Tibial nerve (tissue), 4 donors: Measurements from ENCODE around the gene FMN1. TPM values are rescaled to one million over a fixed set of nuclear protein-coding genes. Genes with fewer than 3 reads are reported as not detected.
"Not testable (repeated sequence)": the region's sequence is repeated elsewhere in the genome, so short reads cannot be mapped to it uniquely, and the experiment has no call there.

Experiments
- DNase-seq, 2 donors: peaks; one replicate each; pipeline ENCODE4 v3.0.0-alpha.2; 2019; ENCODE audit warnings: low spot score in 2 of 2
- H3K27ac ChIP-seq, 4 donors: fragments of 200-600 bp; sonication (generic) in 3 of 4; one replicate each; pipeline ENCODE4 v1.5.1; 2017 to 2019; ENCODE audit warnings: mild to moderate bottlenecking in 1 of 4
- H3K27me3 ChIP-seq, 2 donors: fragments of 200-600 bp; sonication (generic) in 1 of 2; one replicate each; pipeline versions ENCODE4 v1.5.1 to v1.6.0; 2017 to 2019
- H3K36me3 ChIP-seq, 3 donors: fragments of 200-600 bp; sonication (generic); one replicate each; pipeline ENCODE4 v1.5.1; 2018 to 2019
- H3K4me1 ChIP-seq, 4 donors: fragments of 200-600 bp; sonication (generic) in 3 of 4; one replicate each; pipeline ENCODE4 v1.5.1; 2017 to 2019
- H3K4me3 ChIP-seq, 4 donors: fragments of 200-600 bp; sonication (generic) in 3 of 4; one replicate each; pipeline ENCODE4 v1.5.1; 2017 to 2019; ENCODE audit warnings: mild to moderate bottlenecking in 1 of 4, moderate library complexity in 1 of 4
- H3K9me3 ChIP-seq, 4 donors: fragments of 200-600 bp; sonication (generic) in 3 of 4; one replicate each; pipeline ENCODE4 v1.5.1; 2017 to 2019
- CTCF ChIP-seq, 5 experiments: fragments of 200-600 bp in 3 of 5; fragments of 450-650 bp in 2 of 5; sonication (generic) in 3 of 5; IDR thresholded peaks; one replicate each; pipeline ENCODE4 v1.5.1; 2016 to 2019; ENCODE audit warnings: antibody characterized with exemption in 5 of 5, mild to moderate bottlenecking in 3 of 5, moderate library complexity in 2 of 5
- EP300 ChIP-seq, 2 donors: sonication (generic); formaldehyde crosslinking; IDR thresholded peaks; one replicate each; pipeline ENCODE4 v1.6.1; 2017; ENCODE audit warnings: antibody characterized with exemption in 2 of 2, mild to moderate bottlenecking in 1 of 2
- POLR2A ChIP-seq, 2 donors: fragments of 450-650 bp; IDR thresholded peaks; one replicate each; pipeline ENCODE4 v1.6.1; 2017; ENCODE audit warnings: antibody characterized with exemption in 2 of 2, mild to moderate bottlenecking in 2 of 2, moderate library complexity in 2 of 2
- WGBS, 2 donors: methylation state at CpG; one replicate each; pipeline ENCODE4 v1.1.5; 2018; 5-methylcytosine and 5-hydroxymethylcytosine counted together
- total RNA-seq, 4 donors: library from RNA; depleted of rRNA; stranded (reverse); fragments of >200 nt; gene quantifications; one replicate each; pipeline ENCODE4 v1.1.0, GENCODE V29; 2016

Gene FMN1
- total RNA-seq, 4 donors from 2014 or later: 15.1 to 62.1 (median 20.7) TPM

- H3K4me3 ChIP-seq: no peak overlapping the region
- no peaks in the 10 kb centered on the region for H3K4me1 ChIP-seq
- H3K27me3 ChIP-seq: no peaks in the 10 kb centered on the region
- no peaks in the 10 kb centered on the region for H3K36me3 ChIP-seq
- TF ChIP-seq POLR2A (IDR thresholded peaks at IDR 0.05): no peak
- TF ChIP-seq CTCF (IDR thresholded peaks at IDR 0.05): no peak
- no peak for TF ChIP-seq EP300 (IDR thresholded peaks at IDR 0.05)
- no peak overlapping the region for H3K27ac ChIP-seq
- H3K9me3 ChIP-seq: no peaks in the 10 kb centered on the region
- 52 to 54% methylated on average over 12 of the region's 12 CpGs for WGBS, 2 donors
- DNase-seq: no peak
Measured at GRCh38 chr15:32952901-32953532, 241.5 kb downstream of the FMN1 start.

GRCh38 chr15:32951736-32952464 is 242.6 kb downstream of the FMN1 start:
- WGBS, 2 donors: 56% methylated on average over 4 of the region's 4 CpGs
- Histone ChIP-seq H3K4me3 (no peak overlapping the region), H3K27me3 (no peaks in the 10 kb centered on the region), H3K9me3 (no peaks in the 10 kb centered on the region), H3K4me1 (no peaks in the 10 kb centered on the region), H3K36me3 (no peaks in the 10 kb centered on the region), H3K27ac (no peak overlapping the region)
- TF ChIP-seq POLR2A (IDR thresholded peaks at IDR 0.05) (no peak), EP300 (IDR thresholded peaks at IDR 0.05) (no peak), CTCF (IDR thresholded peaks at IDR 0.05) (no peak)
- no peak for DNase-seq

GRCh38 chr15:32950051-32950450 is 244.5 kb downstream of the FMN1 start:
- not testable (repeated sequence) for H3K4me1 ChIP-seq, H3K9me3 ChIP-seq, H3K36me3 ChIP-seq, DNase-seq, H3K27me3 ChIP-seq, H3K27ac ChIP-seq, H3K4me3 ChIP-seq

GRCh38 chr15:32946210-32946609 is 248.3 kb downstream of the FMN1 start:
- no peaks in the 10 kb centered on the region for H3K9me3 ChIP-seq
- H3K27ac ChIP-seq: no peak overlapping the region
- H3K4me1 ChIP-seq: no peaks in the 10 kb centered on the region
- no peak overlapping the region for H3K4me3 ChIP-seq
- DNase-seq: no peak
- H3K36me3 ChIP-seq: no peaks in the 10 kb centered on the region
- H3K27me3 ChIP-seq: no peaks in the 10 kb centered on the region
- WGBS, 2 donors: 91 to 93% methylated on average over 4 of the region's 4 CpGs
- TF ChIP-seq POLR2A (IDR thresholded peaks at IDR 0.05): no peak
- TF ChIP-seq CTCF (IDR thresholded peaks at IDR 0.05): no peak
- TF ChIP-seq EP300 (IDR thresholded peaks at IDR 0.05): no peak

GRCh38 chr15:32944431-32944830 is 250.1 kb downstream of the FMN1 start:
- no peaks in the 10 kb centered on the region for H3K4me1 ChIP-seq
- no peak overlapping the region for H3K4me3 ChIP-seq
- H3K36me3 ChIP-seq: no peaks in the 10 kb centered on the region
- TF ChIP-seq EP300 (IDR thresholded peaks at IDR 0.05) (no peak), POLR2A (IDR thresholded peaks at IDR 0.05) (no peak), CTCF (IDR thresholded peaks at IDR 0.05) (no peak)
- no peaks in the 10 kb centered on the region for H3K27me3 ChIP-seq
- H3K9me3 ChIP-seq: no peaks in the 10 kb centered on the region
- no peak for DNase-seq
- 79 to 87% methylated on average over 3 of the region's 3 CpGs for WGBS, 2 donors
- H3K27ac ChIP-seq: no peak overlapping the region
